ENCODE measurements around the gene FARP2. TPM values are rescaled to one million over a fixed set of nuclear protein-coding genes. Genes with fewer than 3 reads are reported as not detected.
"Not testable (repeated sequence)": the region's sequence is repeated elsewhere in the genome, so short reads cannot be mapped to it uniquely, and the experiment has no call there.

FARP2 gene
- total RNA-seq, 4 donors from 2014 or later = 10.7 to 20.1 (median 13.6) TPM

DNA sequence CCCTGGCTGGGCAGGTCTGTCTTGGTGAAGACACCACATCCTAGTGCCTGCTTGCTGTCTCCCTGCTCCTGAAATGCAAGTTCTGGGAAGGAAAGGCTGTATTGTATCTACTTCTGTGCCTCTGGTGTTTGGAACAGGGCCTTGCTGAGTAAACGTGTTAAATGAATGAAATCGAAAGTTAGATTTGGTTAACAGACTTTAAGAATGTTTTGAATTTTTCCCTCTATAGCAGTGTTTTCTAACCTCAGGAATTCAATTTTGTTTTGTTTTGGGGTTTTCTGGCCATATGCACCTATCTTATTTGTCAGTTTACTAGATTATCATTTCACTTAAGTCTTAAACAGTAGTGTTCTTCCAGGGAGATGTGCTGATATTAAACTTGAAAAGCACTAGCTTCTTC is 20.7 kb downstream of the FARP2 start:
- DNase-seq (no peak), ATAC-seq (no peak)
- Histone ChIP-seq H3K27ac (no peak overlapping the region), H3K9me3 (no peaks in the 10 kb centered on the region), H3K4me1 (peaks cover 20 to 25% of the 10 kb centered on the region in 2 donors), H3K36me3 (no peaks in the 10 kb centered on the region), H3K4me3 (no peak overlapping the region), H3K27me3 (no peaks in the 10 kb centered on the region)
- TF ChIP-seq POLR2A (IDR thresholded peaks at IDR 0.05) = no peak
- TF ChIP-seq, protein P1, sequence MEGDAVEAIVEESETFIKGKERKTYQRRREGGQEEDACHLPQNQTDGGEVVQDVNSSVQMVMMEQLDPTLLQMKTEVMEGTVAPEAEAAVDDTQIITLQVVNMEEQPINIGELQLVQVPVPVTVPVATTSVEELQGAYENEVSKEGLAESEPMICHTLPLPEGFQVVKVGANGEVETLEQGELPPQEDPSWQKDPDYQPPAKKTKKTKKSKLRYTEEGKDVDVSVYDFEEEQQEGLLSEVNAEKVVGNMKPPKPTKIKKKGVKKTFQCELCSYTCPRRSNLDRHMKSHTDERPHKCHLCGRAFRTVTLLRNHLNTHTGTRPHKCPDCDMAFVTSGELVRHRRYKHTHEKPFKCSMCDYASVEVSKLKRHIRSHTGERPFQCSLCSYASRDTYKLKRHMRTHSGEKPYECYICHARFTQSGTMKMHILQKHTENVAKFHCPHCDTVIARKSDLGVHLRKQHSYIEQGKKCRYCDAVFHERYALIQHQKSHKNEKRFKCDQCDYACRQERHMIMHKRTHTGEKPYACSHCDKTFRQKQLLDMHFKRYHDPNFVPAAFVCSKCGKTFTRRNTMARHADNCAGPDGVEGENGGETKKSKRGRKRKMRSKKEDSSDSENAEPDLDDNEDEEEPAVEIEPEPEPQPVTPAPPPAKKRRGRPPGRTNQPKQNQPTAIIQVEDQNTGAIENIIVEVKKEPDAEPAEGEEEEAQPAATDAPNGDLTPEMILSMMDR (IDR thresholded peaks at IDR 0.05 in 4 of 5, conservative IDR thresholded peaks at IDR 0.05 in 1 of 5) = no peak
- in situ Hi-C loops (cut with MboI; ENCODE audit: low sequenced_read_pairs in 4 of 4) = no loop called here
- intact Hi-C loops (cut with DNase I; ENCODE audit: low total_unique reads) = no loop called here

DNA sequence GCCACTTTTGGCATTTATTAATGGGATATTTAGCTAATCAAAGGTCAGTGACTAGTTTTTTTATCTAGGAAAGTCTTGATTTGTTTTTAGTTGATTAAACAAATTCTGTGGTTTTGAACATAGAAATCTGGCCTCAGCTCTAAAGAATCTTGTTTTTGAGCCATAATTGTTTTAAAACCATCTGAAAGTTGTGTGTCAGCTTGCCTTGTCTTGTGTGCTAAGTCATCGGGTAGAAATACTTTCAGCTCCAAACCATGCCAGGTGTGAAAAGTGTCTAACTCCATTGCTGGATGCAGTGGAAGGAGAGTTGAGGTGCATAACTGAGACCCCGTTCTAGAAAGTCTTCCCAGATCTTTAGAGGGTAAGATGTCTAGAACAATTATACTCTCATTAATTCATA is 22.7 kb downstream of the FARP2 start:
- Histone ChIP-seq H3K4me3 (no peak overlapping the region), H3K4me1 (peaks cover 14 to 25% of the 10 kb centered on the region in 2 donors), H3K27ac (no peak overlapping the region), H3K9me3 (no peaks in the 10 kb centered on the region), H3K27me3 (no peaks in the 10 kb centered on the region), H3K36me3 (no peaks in the 10 kb centered on the region)
- in situ Hi-C loops (cut with MboI; ENCODE audit: low sequenced_read_pairs in 4 of 4) = no loop called here
- no peak for TF ChIP-seq POLR2A (IDR thresholded peaks at IDR 0.05)
- TF ChIP-seq, protein P1 (IDR thresholded peaks at IDR 0.05 in 4 of 5, conservative IDR thresholded peaks at IDR 0.05 in 1 of 5) = no peak
- ATAC-seq = no peak
- no peak for DNase-seq
- intact Hi-C loops (cut with DNase I; ENCODE audit: low total_unique reads) = no loop called here

DNA sequence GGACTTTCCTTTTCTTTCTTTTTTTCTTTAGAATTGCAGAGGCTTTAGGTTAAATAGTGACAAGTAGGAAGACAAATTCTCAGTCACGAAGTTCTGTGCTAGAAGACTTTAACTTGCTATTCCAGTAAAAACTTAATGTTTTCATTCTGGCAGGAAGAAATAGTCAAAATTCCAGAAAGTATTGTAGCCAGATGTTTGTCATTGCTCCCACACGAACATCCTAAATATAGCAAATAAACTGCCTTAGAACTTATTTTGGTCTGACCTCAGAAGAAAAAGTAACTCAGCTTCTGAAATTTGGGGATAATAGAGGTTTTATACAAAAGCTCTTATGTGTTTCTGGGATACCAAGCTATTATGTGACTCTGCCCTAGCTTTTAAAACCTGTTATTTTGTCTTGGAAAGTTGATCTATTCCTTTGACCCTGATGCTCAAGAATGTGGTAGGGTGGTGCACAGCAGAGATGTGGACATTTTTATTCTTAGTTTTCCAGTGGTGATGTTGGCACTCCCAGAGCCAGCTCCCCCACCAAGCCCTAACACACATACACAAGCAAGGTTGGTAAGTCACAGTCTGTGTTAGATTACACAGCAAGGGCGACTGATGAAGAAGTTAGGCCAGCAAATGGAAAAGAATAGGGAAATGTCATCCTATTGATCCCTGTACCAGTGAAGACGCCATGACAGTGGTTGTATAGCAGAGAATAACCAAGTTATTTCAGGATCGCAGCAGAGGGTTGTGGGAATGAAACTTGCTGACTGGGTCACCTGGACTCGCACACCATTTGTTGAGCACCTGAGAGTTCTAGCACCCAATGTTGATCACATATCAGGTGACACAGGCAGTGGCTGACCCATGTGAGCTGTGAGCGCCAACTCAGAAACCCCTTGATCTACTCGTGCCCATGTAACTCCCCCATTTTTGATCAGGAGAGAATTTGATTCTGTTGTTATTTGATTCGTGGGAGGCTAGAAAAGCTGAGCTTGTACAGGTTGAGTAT is 23.7 kb downstream of the FARP2 start:
- Histone ChIP-seq H3K4me1 (peaks cover 14 to 25% of the 10 kb centered on the region in 2 donors), H3K36me3 (no peaks in the 10 kb centered on the region), H3K4me3 (no peak overlapping the region), H3K9me3 (no peaks in the 10 kb centered on the region), H3K27me3 (no peaks in the 10 kb centered on the region), H3K27ac (peak overlapping the region in 1 of 4 donors; percentile 10)
- intact Hi-C loops (cut with DNase I; ENCODE audit: low total_unique reads) = no loop called here
- in situ Hi-C loops (cut with MboI; ENCODE audit: low sequenced_read_pairs in 4 of 4) = no loop called here
- DNase-seq (no peak), ATAC-seq (no peak)
- TF ChIP-seq, protein P1 (IDR thresholded peaks at IDR 0.05 in 4 of 5, conservative IDR thresholded peaks at IDR 0.05 in 1 of 5) = no peak
- TF ChIP-seq POLR2A (IDR thresholded peaks at IDR 0.05) = no peak

DNA sequence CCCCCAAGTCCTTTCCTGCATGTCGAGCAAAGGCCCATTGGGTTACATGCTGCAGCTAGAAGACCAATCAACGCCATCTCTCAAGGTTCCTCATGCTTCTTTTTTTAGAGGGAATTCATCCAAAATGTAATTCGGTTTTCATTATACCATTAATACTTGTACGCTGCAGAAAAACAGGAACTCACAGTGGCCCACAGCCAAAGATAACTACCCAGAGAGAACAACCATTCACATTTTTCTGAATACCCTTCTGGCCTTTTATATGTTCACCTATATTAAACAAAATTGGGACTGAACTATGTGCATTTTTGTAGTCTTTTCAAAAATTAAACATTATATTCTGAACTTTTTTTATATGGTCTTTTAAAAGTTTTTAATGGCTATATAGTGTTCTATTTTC is 25.8 kb downstream of the FARP2 start:
- intact Hi-C loops (cut with DNase I; ENCODE audit: low total_unique reads) = no loop called here
- no peak for TF ChIP-seq POLR2A (IDR thresholded peaks at IDR 0.05)
- TF ChIP-seq, protein P1 (IDR thresholded peaks at IDR 0.05 in 4 of 5, conservative IDR thresholded peaks at IDR 0.05 in 1 of 5) = no peak
- Histone ChIP-seq H3K4me1 (peaks cover 14 to 25% of the 10 kb centered on the region in 2 donors), H3K27ac (no peak overlapping the region), H3K36me3 (no peaks in the 10 kb centered on the region), H3K9me3 (no peaks in the 10 kb centered on the region), H3K4me3 (no peak overlapping the region), H3K27me3 (no peaks in the 10 kb centered on the region)
- ATAC-seq (no peak), DNase-seq (no peak)
- in situ Hi-C loops (cut with MboI; ENCODE audit: low sequenced_read_pairs in 4 of 4) = no loop called here

DNA sequence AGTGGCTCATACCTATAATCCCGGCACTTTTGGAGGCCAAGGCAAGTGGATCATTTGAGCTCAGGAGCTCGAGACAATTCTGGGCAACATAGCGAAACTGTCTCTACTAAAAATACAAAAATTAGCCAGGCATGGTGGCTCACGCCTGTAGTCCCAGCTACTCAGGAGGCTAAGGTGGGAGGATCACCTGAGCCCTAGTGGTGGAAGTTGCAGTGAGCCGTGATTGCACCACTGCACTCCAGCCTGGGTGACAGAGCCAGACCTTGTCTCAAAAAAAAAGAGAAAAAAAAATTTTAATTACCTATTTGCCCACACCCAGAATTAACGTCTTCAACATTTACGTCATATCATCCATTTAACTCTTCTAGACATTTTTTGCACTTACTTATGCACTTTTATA is 29.4 kb downstream of the FARP2 start:
- H3K4me1 ChIP-seq; in situ Hi-C loops (cut with MboI; ENCODE audit: low sequenced_read_pairs in 4 of 4); H3K9me3 ChIP-seq; DNase-seq; H3K36me3 ChIP-seq; intact Hi-C loops (cut with DNase I; ENCODE audit: low total_unique reads); H3K27me3 ChIP-seq; H3K4me3 ChIP-seq; ATAC-seq; H3K27ac ChIP-seq: not testable (repeated sequence)

Data from gastrocnemius medialis (tissue), 4 donors.